ENCODE measurements around the gene SLC10A1.

SLC10A1 gene

GRCh38 chr14:69808919-69809808 is 12.1 kb upstream of the SLC10A1 start:
- DNase-seq (ENCODE audit: low read depth in 2 of 2), result no peak

- DNase-seq (ENCODE audit: low read depth in 2 of 2), result no peak
These were observed 10.2 kb upstream of the SLC10A1 start for GRCh38 chr14:69807192-69807591.

GRCh38 chr14:69804902-69805301 is 7.9 kb upstream of the SLC10A1 start:
- DNase-seq (ENCODE audit: low read depth in 2 of 2), result no peak

GRCh38 chr14:69803753-69804152 is 6.7 kb upstream of the SLC10A1 start:
- no peak for DNase-seq (ENCODE audit: low read depth in 2 of 2)

GRCh38 chr14:69798339-69798735 is 1.3 kb upstream of the SLC10A1 start:
- DNase-seq (ENCODE audit: low read depth in 2 of 2), result no peak

GRCh38 chr14:69797573-69798338 is 715 bp upstream of the SLC10A1 start:
- no peak for DNase-seq (ENCODE audit: low read depth in 2 of 2)

- DNase-seq (ENCODE audit: low read depth in 2 of 2), result no peak
These were observed 1.4 kb downstream of the SLC10A1 start for GRCh38 chr14:69795691-69796090.

- no peak for DNase-seq (ENCODE audit: low read depth in 2 of 2)
These were observed 2.2 kb downstream of the SLC10A1 start for GRCh38 chr14:69794791-69795190.

GRCh38 chr14:69792887-69793421 is 4.1 kb downstream of the SLC10A1 start:
- DNase-seq (ENCODE audit: low read depth in 2 of 2), result no peak

- no peak for DNase-seq (ENCODE audit: low read depth in 2 of 2)
These were observed 7.9 kb downstream of the SLC10A1 start for GRCh38 chr14:69789118-69789640.

GRCh38 chr14:69786603-69787002 is 10.4 kb downstream of the SLC10A1 start:
- no peak for DNase-seq (ENCODE audit: low read depth in 2 of 2)

- no peak for DNase-seq (ENCODE audit: low read depth in 2 of 2)
These were observed 12.1 kb downstream of the SLC10A1 start for GRCh38 chr14:69784942-69785341.

GRCh38 chr14:69780952-69781351 is 16.1 kb downstream of the SLC10A1 start:
- DNase-seq (ENCODE audit: low read depth in 2 of 2), result no peak

GRCh38 chr14:69780092-69780491 is 16.9 kb downstream of the SLC10A1 start:
- DNase-seq (ENCODE audit: low read depth in 2 of 2), result no peak

GRCh38 chr14:69779088-69779487 is 18.0 kb downstream of the SLC10A1 start:
- DNase-seq (ENCODE audit: low read depth in 2 of 2), result no peak

GRCh38 chr14:69776875-69777453 is 20.1 kb downstream of the SLC10A1 start:
- DNase-seq (ENCODE audit: low read depth in 2 of 2), result no peak

GRCh38 chr14:69775012-69775411 is 22.0 kb downstream of the SLC10A1 start:
- DNase-seq (ENCODE audit: low read depth in 2 of 2), result no peak

- no peak for DNase-seq (ENCODE audit: low read depth in 2 of 2)
These were observed 23.3 kb downstream of the SLC10A1 start for GRCh38 chr14:69773571-69774276.

GRCh38 chr14:69772082-69773017 is 24.7 kb downstream of the SLC10A1 start:
- DNase-seq (ENCODE audit: low read depth in 2 of 2), result no peak

- no peak for DNase-seq (ENCODE audit: low read depth in 2 of 2)
These were observed 25.9 kb downstream of the SLC10A1 start for GRCh38 chr14:69771136-69771535.
